ENCODE measurements around the gene KIAA1217. TPM values are rescaled to one million over a fixed set of nuclear protein-coding genes. Genes with fewer than 3 reads are reported as not detected.

The KIAA1217 gene
- total and polyA plus RNA-seq, 8 donors = 11.9 to 36.7 (median 19.8) TPM

DNA sequence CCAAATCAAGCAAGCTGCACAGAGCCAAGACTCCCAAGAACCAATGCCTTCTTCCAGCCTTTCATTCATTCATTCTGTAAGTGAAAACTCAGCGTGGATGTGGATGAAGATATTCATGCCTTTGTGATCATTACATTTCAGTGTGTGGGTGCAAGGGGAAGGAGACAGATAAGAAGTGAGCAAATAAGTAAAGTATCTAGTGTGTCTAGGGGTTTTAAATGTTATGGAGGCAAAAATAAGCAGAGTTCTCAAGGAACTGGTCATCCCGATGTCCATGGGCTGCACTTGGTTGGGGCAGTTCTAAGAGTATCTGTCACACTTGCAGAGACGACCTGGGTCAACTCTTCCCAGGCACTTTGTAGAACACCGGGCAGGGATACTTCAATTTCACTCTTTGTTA, 149.1 kb downstream of the KIAA1217 start:
- WGBS, 2 donors = 86 to 87% methylated on average over 4 of the region's 4 CpGs
- H3K27ac ChIP-seq = no peak overlapping the region
- DNase-seq (no peak), FAIRE-seq (no peak), ATAC-seq (no peak)
- H3K4me3 ChIP-seq = no peak overlapping the region
- no peaks in the 10 kb centered on the region for H3K36me3 ChIP-seq
- H3K9me3 ChIP-seq = no peaks in the 10 kb centered on the region
- TF ChIP-seq, protein P1, sequence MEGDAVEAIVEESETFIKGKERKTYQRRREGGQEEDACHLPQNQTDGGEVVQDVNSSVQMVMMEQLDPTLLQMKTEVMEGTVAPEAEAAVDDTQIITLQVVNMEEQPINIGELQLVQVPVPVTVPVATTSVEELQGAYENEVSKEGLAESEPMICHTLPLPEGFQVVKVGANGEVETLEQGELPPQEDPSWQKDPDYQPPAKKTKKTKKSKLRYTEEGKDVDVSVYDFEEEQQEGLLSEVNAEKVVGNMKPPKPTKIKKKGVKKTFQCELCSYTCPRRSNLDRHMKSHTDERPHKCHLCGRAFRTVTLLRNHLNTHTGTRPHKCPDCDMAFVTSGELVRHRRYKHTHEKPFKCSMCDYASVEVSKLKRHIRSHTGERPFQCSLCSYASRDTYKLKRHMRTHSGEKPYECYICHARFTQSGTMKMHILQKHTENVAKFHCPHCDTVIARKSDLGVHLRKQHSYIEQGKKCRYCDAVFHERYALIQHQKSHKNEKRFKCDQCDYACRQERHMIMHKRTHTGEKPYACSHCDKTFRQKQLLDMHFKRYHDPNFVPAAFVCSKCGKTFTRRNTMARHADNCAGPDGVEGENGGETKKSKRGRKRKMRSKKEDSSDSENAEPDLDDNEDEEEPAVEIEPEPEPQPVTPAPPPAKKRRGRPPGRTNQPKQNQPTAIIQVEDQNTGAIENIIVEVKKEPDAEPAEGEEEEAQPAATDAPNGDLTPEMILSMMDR (IDR thresholded peaks at IDR 0.05) = no peak
- no peaks in the 10 kb centered on the region for H3K27me3 ChIP-seq
- no peaks in the 10 kb centered on the region for H3K4me1 ChIP-seq
- intact Hi-C loops (cut with DNase I) = loop anchor here in 2 of 3 donors (10.0 kb wide), 2 partner anchors 143 to 363 kb away; no protein-coding TSS in a partner anchor

DNA sequence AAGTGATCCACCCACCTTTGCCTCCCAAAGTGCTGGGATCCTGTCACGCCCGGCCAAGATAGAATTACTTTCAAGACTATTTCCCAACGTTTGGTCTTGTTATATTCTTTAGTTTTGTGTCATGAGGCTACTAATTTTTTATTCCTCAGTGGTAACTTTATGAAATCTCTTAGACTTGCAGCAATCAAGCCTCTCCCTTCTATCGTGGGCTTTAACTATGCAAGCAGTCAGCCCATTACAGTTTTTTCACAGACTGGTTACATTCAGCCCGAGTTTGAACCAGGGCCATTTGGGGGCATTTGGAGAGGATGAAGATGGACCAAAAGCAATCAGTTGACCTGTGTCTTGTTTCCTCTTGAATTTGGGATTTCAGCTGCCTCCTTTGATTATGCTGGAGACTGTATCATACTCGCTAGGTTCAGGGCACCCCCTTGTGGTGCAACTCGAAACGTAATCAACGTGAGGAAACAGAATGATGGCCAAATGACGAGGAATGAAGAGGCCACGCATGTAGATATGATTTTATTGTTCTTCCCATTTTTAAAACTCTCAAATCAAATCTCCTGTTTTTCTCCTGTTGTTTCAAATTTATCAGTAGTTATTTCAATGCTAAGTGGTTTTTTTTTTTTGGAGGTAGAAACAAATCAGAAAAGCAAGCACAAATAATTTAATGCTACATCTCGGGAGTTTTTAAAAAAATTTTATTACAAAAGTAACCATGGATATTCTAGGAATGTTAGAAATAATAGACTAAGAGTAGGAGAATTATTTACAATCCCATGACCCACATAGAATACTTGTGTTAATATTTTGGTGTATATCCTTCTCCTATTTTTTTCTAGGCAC, 151.6 kb downstream of the KIAA1217 start:
- TF ChIP-seq, protein P1 (IDR thresholded peaks at IDR 0.05) = peak; percentile 33 to 57 (median 47)
- Histone ChIP-seq H3K4me3 (no peak overlapping the region), H3K36me3 (no peaks in the 10 kb centered on the region), H3K9me3 (no peaks in the 10 kb centered on the region), H3K4me1 (no peaks in the 10 kb centered on the region), H3K27me3 (no peaks in the 10 kb centered on the region), H3K27ac (no peak overlapping the region)
- ATAC-seq (peak; percentile 79 to 93 (median 92)), FAIRE-seq (no peak), DNase-seq (peak in 5 of 6 donors; percentile 47 to 81 (median 59))
- 29% methylated on average over 12 of the region's 12 CpGs for WGBS, 2 donors
- intact Hi-C loops (cut with DNase I) = loop anchor here in 1 of 3 donors (10.0 kb wide), 1 partner anchor 366 kb away; no protein-coding TSS in a partner anchor

DNA sequence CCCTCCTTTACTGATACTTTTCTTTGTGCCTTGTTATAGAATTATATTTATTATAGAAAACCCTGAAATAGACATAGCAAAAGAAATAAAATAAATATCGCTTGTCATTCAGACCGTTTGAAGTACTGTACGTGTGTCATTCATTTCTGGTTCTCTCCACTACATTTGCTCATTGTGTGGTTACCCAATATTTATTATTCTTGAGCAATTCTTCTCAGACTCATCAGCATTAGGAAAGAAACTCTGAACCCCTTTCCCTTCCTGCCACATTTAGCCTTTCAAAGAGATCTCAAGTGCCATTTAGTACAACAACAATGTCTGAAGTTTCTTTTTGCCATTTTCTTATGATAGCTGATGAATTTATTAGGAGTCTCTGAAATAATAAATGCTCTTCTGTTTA, 154.1 kb downstream of the KIAA1217 start:
- no peak for FAIRE-seq
- Histone ChIP-seq H3K4me3 (no peak overlapping the region), H3K27ac (no peak overlapping the region), H3K4me1 (no peaks in the 10 kb centered on the region), H3K27me3 (no peaks in the 10 kb centered on the region), H3K9me3 (no peaks in the 10 kb centered on the region), H3K36me3 (no peaks in the 10 kb centered on the region)
- WGBS, 2 donors = 76 to 77% methylated on average over 3 of the region's 3 CpGs
- TF ChIP-seq, protein P1 (IDR thresholded peaks at IDR 0.05) = no peak
- ATAC-seq = no peak
- DNase-seq = no peak
- intact Hi-C loops (cut with DNase I) = loop anchor here in 1 of 3 donors (10.0 kb wide), 1 partner anchor 368 kb away; no protein-coding TSS in a partner anchor

DNA sequence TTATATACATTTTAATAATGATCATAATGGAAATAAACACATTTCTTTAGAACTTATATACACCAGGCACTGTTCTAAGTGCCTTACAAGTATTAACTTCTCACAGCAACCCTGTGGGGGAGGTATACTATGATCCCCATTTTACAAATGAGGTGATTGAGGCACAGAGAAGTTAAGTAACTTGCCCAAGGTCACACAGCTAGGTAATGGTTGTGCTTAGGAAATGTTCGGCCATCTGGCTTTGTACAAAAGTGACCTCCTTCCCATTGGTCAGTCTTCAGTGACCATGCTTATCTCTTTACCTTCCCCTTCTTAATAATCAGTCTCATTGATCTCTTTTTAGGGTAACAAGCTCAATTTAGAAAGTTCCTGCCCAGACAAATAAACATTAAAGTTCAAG, 158.8 kb downstream of the KIAA1217 start:
- Histone ChIP-seq H3K9me3 (no peaks in the 10 kb centered on the region), H3K27ac (no peak overlapping the region), H3K4me1 (peaks cover 0 to 4% (median 0%) of the 10 kb centered on the region in 3 donors), H3K36me3 (no peaks in the 10 kb centered on the region), H3K4me3 (no peak overlapping the region), H3K27me3 (no peaks in the 10 kb centered on the region)
- FAIRE-seq (no peak), DNase-seq (no peak), ATAC-seq (no peak)
- WGBS, 2 donors = 72 to 75% methylated on average over 1 of the region's 1 CpG
- intact Hi-C loops (cut with DNase I) = loop anchor here in 1 of 3 donors (10.0 kb wide), 1 partner anchor 373 kb away; no protein-coding TSS in a partner anchor
- TF ChIP-seq, protein P1 (IDR thresholded peaks at IDR 0.05) = no peak

DNA sequence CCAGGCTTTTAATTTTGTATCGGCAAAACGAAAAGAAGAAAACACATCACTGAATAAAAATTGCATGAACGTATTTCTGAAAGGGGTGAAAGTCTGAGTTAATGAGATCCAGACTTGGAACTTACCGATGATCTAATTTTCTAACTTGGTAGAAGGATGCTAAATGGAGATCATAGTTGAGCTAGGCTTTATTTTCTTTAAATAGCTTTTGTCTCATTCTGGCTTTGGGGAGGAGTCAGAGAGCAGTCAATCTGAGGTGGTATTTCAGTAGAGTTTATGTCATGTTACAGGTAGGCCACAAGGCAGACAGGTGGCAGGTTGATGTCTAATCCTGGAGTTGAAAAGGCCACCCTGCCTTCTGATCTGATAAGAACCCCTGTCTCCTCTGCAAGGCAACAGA, 161.9 kb downstream of the KIAA1217 start:
- FAIRE-seq (no peak), DNase-seq (no peak), ATAC-seq (peak in 2 of 4 donors; percentile 17 to 30)
- Histone ChIP-seq H3K27ac (no peak overlapping the region), H3K36me3 (no peaks in the 10 kb centered on the region), H3K4me1 (peaks cover 0 to 4% (median 0%) of the 10 kb centered on the region in 3 donors), H3K27me3 (no peaks in the 10 kb centered on the region), H3K9me3 (no peaks in the 10 kb centered on the region), H3K4me3 (no peak overlapping the region)
- TF ChIP-seq, protein P1 (IDR thresholded peaks at IDR 0.05) = no peak
- 93 to 99% methylated on average over 4 of the region's 4 CpGs for WGBS, 2 donors
- intact Hi-C loops (cut with DNase I) = no loop called here
